OCI-LY7 (cell line): ENCODE data around the gene CHRNA4. TPM values are rescaled to one million over a fixed set of nuclear protein-coding genes. Genes with fewer than 3 reads are reported as not detected.

ENCODE experiments used
- BruUV-seq: library from RNA; stranded (reverse); fragments of 400-500 nt; replicated peaks from 2 replicates; lab custom pipeline; 2021; lab: Mats Ljungman, UMichigan
- CTCF ChIA-PET: fragments of 300-600 bp; sonication (Branson Sonifier 250); formaldehyde crosslinking; loops from one replicate; lab custom pipeline; 2022; ENCODE audit warnings: antibody characterized with exemption; ENCODE audit not compliant: unreplicated experiment; lab: Charles Lee
- POLR2A ChIA-PET: fragments of 300-600 bp; sonication (Branson Sonifier 250); formaldehyde crosslinking; loops from one replicate; lab custom pipeline; 2022; ENCODE audit warnings: antibody characterized with exemption; lab: Charles Lee
- DNase-seq: peaks from one replicate; pipeline ENCODE4 v3.0.0-alpha.2; 2015; ENCODE audit warnings: low spot score
- H2AFZ ChIP-seq: fragments of 200-600 bp; sonication (generic), shearing (Covaris generic); 2 replicates; pipeline ENCODE4 v1.6.1; 2014; ENCODE audit warnings: mild to moderate bottlenecking, antibody characterized with exemption, low read length, moderate library complexity
- H3K27ac ChIP-seq: fragments of 200-600 bp; sonication (generic); 2 replicates; pipeline ENCODE4 v1.5.1; 2014; ENCODE audit warnings: mixed run types, low read depth, mild to moderate bottlenecking, moderate library complexity, low read length, inconsistent platforms; ENCODE audit not compliant: poor library complexity, severe bottlenecking
- H3K36me3 ChIP-seq: fragments of 200-600 bp; sonication (generic); 2 replicates; pipeline ENCODE4 v1.6.1; 2014; ENCODE audit warnings: mild to moderate bottlenecking, antibody characterized with exemption, low read length, moderate library complexity, mixed read lengths; ENCODE audit not compliant: insufficient read depth
- H3K4me1 ChIP-seq: fragments of 200-600 bp; sonication (generic); 2 replicates; pipeline ENCODE4 v1.5.1; 2014; ENCODE audit warnings: mild to moderate bottlenecking, low read length; ENCODE audit not compliant: insufficient read depth, poor library complexity, severe bottlenecking
- H3K4me2 ChIP-seq: fragments of 200-600 bp; sonication (generic); 2 replicates; pipeline ENCODE4 v1.6.1; 2014; ENCODE audit warnings: mild to moderate bottlenecking, low read length
- H3K4me3 ChIP-seq: fragments of 200-600 bp; sonication (generic); 2 replicates; pipeline ENCODE4 v1.5.1; 2014; ENCODE audit warnings: mild to moderate bottlenecking, low read depth, low read length; ENCODE audit not compliant: poor library complexity, severe bottlenecking
- H3K79me2 ChIP-seq: fragments of 200-600 bp; sonication (generic); 2 replicates; pipeline ENCODE4 v1.6.1; 2016; ENCODE audit warnings: low read depth, mild to moderate bottlenecking, low read length, moderate library complexity, mixed read lengths; ENCODE audit not compliant: insufficient read depth
- H3K9me2 ChIP-seq: fragments of 200-600 bp; sonication (generic); 2 replicates; pipeline ENCODE4 v1.6.1; 2016; ENCODE audit warnings: mild to moderate bottlenecking, low read length, mixed read lengths; ENCODE audit not compliant: insufficient read depth
- H3K9me3 ChIP-seq: fragments of 200-600 bp; sonication (generic); 2 replicates; pipeline ENCODE4 v1.6.1; 2014; ENCODE audit warnings: mild to moderate bottlenecking, mixed run types, low read length, mixed read lengths
- H4K20me1 ChIP-seq: fragments of 200-600 bp; sonication (generic); 2 replicates; pipeline ENCODE4 v1.6.1; 2014; ENCODE audit warnings: mild to moderate bottlenecking, antibody characterized with exemption, low read length, moderate library complexity, mixed read lengths; ENCODE audit not compliant: insufficient read depth
- CTCF ChIP-seq: fragments of 200-600 bp; sonication (generic); conservative IDR thresholded peaks from 2 replicates; pipeline ENCODE4 v1.5.1; 2014; ENCODE audit warnings: mild to moderate bottlenecking, antibody characterized with exemption, low read length, moderate library complexity, mixed read lengths
- EZH2phosphoT487 ChIP-seq: fragments of 200-600 bp; sonication (generic); IDR thresholded peaks from 2 replicates; pipeline ENCODE4 v1.6.1; 2018; ENCODE audit warnings: low read depth, borderline replicate concordance, mild to moderate bottlenecking, mixed run types, antibody characterized with exemption, low read length, moderate library complexity, mixed read lengths
- intact Hi-C: fragments of 100-400 bp; cut with micrococcal nuclease; formaldehyde crosslinking; loops from one replicate; pipeline ENCODE4 v1.10.0; 2022; ENCODE audit not compliant: unreplicated experiment
- total RNA-seq, 2 experiments: library from RNA; depleted of rRNA in 1 of 2; stranded (reverse); fragments of >200 nt in 1 of 2; shearing (Covaris generic) in 1 of 2; gene quantifications; 2 replicates each; pipeline ENCODE4 v1.2.3, GENCODE V29; 2014 to 2022

CHRNA4 gene
- total RNA-seq, 2 experiments from 2014 or later = not detected

- H3K9me2 ChIP-seq = no peaks in the 10 kb centered on the region
- H2AFZ ChIP-seq = no peak overlapping the region
- no peaks in the 10 kb centered on the region for H4K20me1 ChIP-seq
- H3K4me1 ChIP-seq = no peaks in the 10 kb centered on the region
- no peak overlapping the region for H3K4me3 ChIP-seq
- H3K9me3 ChIP-seq = no peaks in the 10 kb centered on the region
- no TSS peak for BruUV-seq
- CTCF ChIA-PET = no interaction called here
- TF ChIP-seq CTCF (no peak), EZH2phosphoT487 (no peak)
- POLR2A ChIA-PET = no interaction called here
- intact Hi-C loops = no loop called here
- H3K4me2 ChIP-seq = no peak overlapping the region
- H3K36me3 ChIP-seq = no peaks in the 10 kb centered on the region
- no peak overlapping the region for H3K27ac ChIP-seq
- no peak for DNase-seq
- no peaks in the 10 kb centered on the region for H3K79me2 ChIP-seq
Observed at GRCh38 chr20:63354636-63355350, 6.4 kb downstream of the CHRNA4 start.

- H3K4me3 ChIP-seq = no peak overlapping the region
- no peaks in the 10 kb centered on the region for H3K79me2 ChIP-seq
- H3K36me3 ChIP-seq = no peaks in the 10 kb centered on the region
- H3K4me2 ChIP-seq = no peak overlapping the region
- no peak for TF ChIP-seq EZH2phosphoT487
- TF ChIP-seq CTCF = no peak
- H2AFZ ChIP-seq = no peak overlapping the region
- POLR2A ChIA-PET = no interaction called here
- no TSS peak for BruUV-seq
- H4K20me1 ChIP-seq = no peaks in the 10 kb centered on the region
- no peak overlapping the region for H3K27ac ChIP-seq
- CTCF ChIA-PET = no interaction called here
- no peaks in the 10 kb centered on the region for H3K4me1 ChIP-seq
- H3K9me3 ChIP-seq = no peaks in the 10 kb centered on the region
- DNase-seq = no peak
- no peaks in the 10 kb centered on the region for H3K9me2 ChIP-seq
- intact Hi-C loops = no loop called here
Observed at GRCh38 chr20:63352811-63353221, 8.3 kb downstream of the CHRNA4 start.

- Histone ChIP-seq H3K9me3 (no peaks in the 10 kb centered on the region), H3K4me2 (no peak overlapping the region), H3K4me3 (no peak overlapping the region), H3K79me2 (no peaks in the 10 kb centered on the region), H4K20me1 (no peaks in the 10 kb centered on the region), H3K4me1 (no peaks in the 10 kb centered on the region), H3K36me3 (no peaks in the 10 kb centered on the region), H2AFZ (no peak overlapping the region), H3K27ac (no peak overlapping the region), H3K9me2 (no peaks in the 10 kb centered on the region)
- TF ChIP-seq CTCF = no peak
- TF ChIP-seq EZH2phosphoT487 = no peak
- ChIA-PET POLR2A (no interaction called here), CTCF (no interaction called here)
- no TSS peak for BruUV-seq
- DNase-seq = no peak
- intact Hi-C loops = no loop called here
Observed at GRCh38 chr20:63351811-63352591, 9.1 kb downstream of the CHRNA4 start.
